SW480 (cell line): ENCODE data around the gene PRR5L.
A peak's percentile ranks its signal among the peaks of the same experiment; 100 is the strongest.

ENCODE experiments used
- DNase-seq: peaks from one replicate; pipeline ENCODE4 v3.0.0-alpha.2; 2016; ENCODE audit warnings: low spot score

Gene PRR5L

GRCh38 chr11:36295926-36296325, at the start of gene PRR5L:
PRR5L (plus strand) TSS chr11:36296288; CDS start chr11:36401122, 104,834 bp downstream.
- no peak for DNase-seq

GRCh38 chr11:36247493-36247892, 48.6 kb upstream of the PRR5L start:
- DNase-seq = no peak

- no peak for DNase-seq
Measured at GRCh38 chr11:36248436-36248835, 47.7 kb upstream of the PRR5L start.

- DNase-seq = no peak
Measured at GRCh38 chr11:36249246-36249645, 46.8 kb upstream of the PRR5L start.

GRCh38 chr11:36251823-36252222, 44.3 kb upstream of the PRR5L start:
- DNase-seq = no peak

GRCh38 chr11:36253238-36253637, 42.9 kb upstream of the PRR5L start:
- DNase-seq = no peak

GRCh38 chr11:36254713-36255112, 41.4 kb upstream of the PRR5L start:
- peak; percentile 41 for DNase-seq

- DNase-seq = no peak
Measured at GRCh38 chr11:36257351-36257750, 38.7 kb upstream of the PRR5L start.

- DNase-seq = peak; percentile 83
Measured at GRCh38 chr11:36258730-36259360, 37.2 kb upstream of the PRR5L start.

GRCh38 chr11:36261094-36261493, 35.0 kb upstream of the PRR5L start:
- no peak for DNase-seq

- no peak for DNase-seq
Measured at GRCh38 chr11:36264011-36264972, 31.8 kb upstream of the PRR5L start.

GRCh38 chr11:36264973-36265344, 31.1 kb upstream of the PRR5L start:
- no peak for DNase-seq

- DNase-seq = peak; percentile 36
Measured at GRCh38 chr11:36265793-36266628, 30.1 kb upstream of the PRR5L start.

GRCh38 chr11:36266767-36267166, 29.3 kb upstream of the PRR5L start:
- DNase-seq = no peak

- no peak for DNase-seq
Measured at GRCh38 chr11:36268337-36268985, 27.6 kb upstream of the PRR5L start.

- no peak for DNase-seq
Measured at GRCh38 chr11:36270701-36271100, 25.4 kb upstream of the PRR5L start.

- no peak for DNase-seq
Measured at GRCh38 chr11:36271794-36272407, 24.2 kb upstream of the PRR5L start.

- DNase-seq = no peak
Measured at GRCh38 chr11:36273110-36273509, 23.0 kb upstream of the PRR5L start.

- DNase-seq = no peak
Measured at GRCh38 chr11:36274414-36274813, 21.7 kb upstream of the PRR5L start.

- DNase-seq = no peak
Measured at GRCh38 chr11:36278531-36279282, 17.4 kb upstream of the PRR5L start.

- no peak for DNase-seq
Measured at GRCh38 chr11:36280531-36280930, 15.6 kb upstream of the PRR5L start.
